NCI-H69 (cell line): ENCODE results near the gene KRT78.

Experiments
- DNase-seq: peaks from one replicate; lab custom pipeline; 2025; lab: John Stamatoyannopoulos, UW

The KRT78 gene

GRCh38 chr12:52839436-52840105 is 9.2 kb downstream of the KRT78 start:
- DNase-seq, result no peak

GRCh38 chr12:52838609-52839435 is 10.0 kb downstream of the KRT78 start:
- peak; percentile 57 for DNase-seq

- no peak for DNase-seq
Observed at GRCh38 chr12:52837781-52838608, 10.8 kb downstream of the KRT78 start.

- DNase-seq, result no peak
Observed at GRCh38 chr12:52837413-52837741, 11.4 kb downstream of the KRT78 start.

GRCh38 chr12:52836491-52837412 is 12.0 kb downstream of the KRT78 start:
- DNase-seq, result no peak

- DNase-seq, result no peak
Observed at GRCh38 chr12:52836042-52836466, 12.7 kb downstream of the KRT78 start.

GRCh38 chr12:52835271-52836041 is 13.3 kb downstream of the KRT78 start:
- no peak for DNase-seq

GRCh38 chr12:52834727-52835001 is 14.1 kb downstream of the KRT78 start:
- DNase-seq, result no peak

- DNase-seq, result no peak
Observed at GRCh38 chr12:52833922-52834726, 14.7 kb downstream of the KRT78 start, which contains the start of gene KRT79. Gene KRT79 (minus strand): TSS chr12:52834311. CDS start chr12:52834260, 51 bp downstream.

GRCh38 chr12:52832985-52833905 is 15.5 kb downstream of the KRT78 start:
- no peak for DNase-seq

GRCh38 chr12:52832451-52832850 is 16.3 kb downstream of the KRT78 start:
- DNase-seq, result no peak

GRCh38 chr12:52831251-52831650 is 17.5 kb downstream of the KRT78 start:
- DNase-seq, result no peak

GRCh38 chr12:52829986-52830770 is 18.6 kb downstream of the KRT78 start:
- DNase-seq, result no peak

- no peak for DNase-seq
Observed at GRCh38 chr12:52828591-52829021, 20.2 kb downstream of the KRT78 start.

GRCh38 chr12:52828156-52828555 is 20.6 kb downstream of the KRT78 start:
- DNase-seq, result no peak

- no peak for DNase-seq
Observed at GRCh38 chr12:52827499-52828090, 21.2 kb downstream of the KRT78 start.

GRCh38 chr12:52826611-52827498 is 21.9 kb downstream of the KRT78 start:
- DNase-seq, result no peak
